ENCODE data around the gene PRDX3. TPM values are rescaled to one million over a fixed set of nuclear protein-coding genes. Genes with fewer than 3 reads are reported as not detected.
A peak's percentile ranks its signal among the peaks of the same experiment; 100 is the strongest.

PRDX3 gene
- total RNA-seq, 2 donors from 2014 or later = 153 to 173 TPM

DNA sequence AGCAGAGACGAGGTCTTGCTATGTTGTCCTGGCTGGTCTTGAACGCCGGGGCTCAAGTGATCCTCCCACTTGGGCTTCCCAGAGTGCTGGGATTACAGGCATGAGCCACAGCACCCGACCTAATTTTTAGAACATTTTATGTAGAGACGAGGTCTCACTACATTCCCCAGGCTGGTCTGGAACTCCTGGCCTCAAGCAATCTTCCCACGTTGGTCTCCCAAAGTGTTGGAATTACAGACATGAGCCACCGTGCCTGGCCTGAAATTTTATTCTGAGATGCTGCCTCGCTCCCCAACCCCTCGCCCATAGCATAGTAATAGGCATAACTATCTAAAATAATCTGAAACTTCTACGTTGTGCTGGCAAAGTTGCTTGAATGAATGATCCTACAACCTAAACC, 35.0 kb downstream of the PRDX3 start:
- DNase-seq = no peak
- H3K4me3 ChIP-seq (ENCODE audit: low read length) = no peak overlapping the region
- no peaks in the 10 kb centered on the region for H3K9me3 ChIP-seq (ENCODE audit: control insufficient read depth, low read length)
- no peak overlapping the region for H3K9ac ChIP-seq (ENCODE audit: extremely low read depth, low read length, poor library complexity, severe bottlenecking)
- H3K27ac ChIP-seq (ENCODE audit: low read depth, low read length) = no peak overlapping the region
- H3K27me3 ChIP-seq (ENCODE audit: control insufficient read depth, insufficient read depth, low read length, poor library complexity, severe bottlenecking) = no peaks in the 10 kb centered on the region
- H3K4me1 Mint-ChIP-seq = peaks cover 7% of the 10 kb centered on the region
- no peaks in the 10 kb centered on the region for H3K9me3 Mint-ChIP-seq
- no peaks in the 10 kb centered on the region for H3K27me3 Mint-ChIP-seq (ENCODE audit: insufficient read depth)
- H3K4me3 Mint-ChIP-seq = no peak overlapping the region
- H3K4me1 ChIP-seq (ENCODE audit: control insufficient read depth, insufficient read depth, low read length) = no peaks in the 10 kb centered on the region
- no peak overlapping the region for H3K27ac Mint-ChIP-seq
- WGBS, 2 experiments (ENCODE audit: insufficient coverage in 1 of 2, insufficient read length in 1 of 2) = 92 to 94% methylated on average over 9 to 10 of the region's 10 CpGs
- no peaks in the 10 kb centered on the region for H3K36me3 ChIP-seq (ENCODE audit: control insufficient read depth, insufficient read depth, low read length)
- TF ChIP-seq, protein P1, sequence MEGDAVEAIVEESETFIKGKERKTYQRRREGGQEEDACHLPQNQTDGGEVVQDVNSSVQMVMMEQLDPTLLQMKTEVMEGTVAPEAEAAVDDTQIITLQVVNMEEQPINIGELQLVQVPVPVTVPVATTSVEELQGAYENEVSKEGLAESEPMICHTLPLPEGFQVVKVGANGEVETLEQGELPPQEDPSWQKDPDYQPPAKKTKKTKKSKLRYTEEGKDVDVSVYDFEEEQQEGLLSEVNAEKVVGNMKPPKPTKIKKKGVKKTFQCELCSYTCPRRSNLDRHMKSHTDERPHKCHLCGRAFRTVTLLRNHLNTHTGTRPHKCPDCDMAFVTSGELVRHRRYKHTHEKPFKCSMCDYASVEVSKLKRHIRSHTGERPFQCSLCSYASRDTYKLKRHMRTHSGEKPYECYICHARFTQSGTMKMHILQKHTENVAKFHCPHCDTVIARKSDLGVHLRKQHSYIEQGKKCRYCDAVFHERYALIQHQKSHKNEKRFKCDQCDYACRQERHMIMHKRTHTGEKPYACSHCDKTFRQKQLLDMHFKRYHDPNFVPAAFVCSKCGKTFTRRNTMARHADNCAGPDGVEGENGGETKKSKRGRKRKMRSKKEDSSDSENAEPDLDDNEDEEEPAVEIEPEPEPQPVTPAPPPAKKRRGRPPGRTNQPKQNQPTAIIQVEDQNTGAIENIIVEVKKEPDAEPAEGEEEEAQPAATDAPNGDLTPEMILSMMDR (conservative IDR thresholded peaks at IDR 0.05) = no peak
- H3K36me3 Mint-ChIP-seq (ENCODE audit: low read depth) = peaks cover 27% of the 10 kb centered on the region

DNA sequence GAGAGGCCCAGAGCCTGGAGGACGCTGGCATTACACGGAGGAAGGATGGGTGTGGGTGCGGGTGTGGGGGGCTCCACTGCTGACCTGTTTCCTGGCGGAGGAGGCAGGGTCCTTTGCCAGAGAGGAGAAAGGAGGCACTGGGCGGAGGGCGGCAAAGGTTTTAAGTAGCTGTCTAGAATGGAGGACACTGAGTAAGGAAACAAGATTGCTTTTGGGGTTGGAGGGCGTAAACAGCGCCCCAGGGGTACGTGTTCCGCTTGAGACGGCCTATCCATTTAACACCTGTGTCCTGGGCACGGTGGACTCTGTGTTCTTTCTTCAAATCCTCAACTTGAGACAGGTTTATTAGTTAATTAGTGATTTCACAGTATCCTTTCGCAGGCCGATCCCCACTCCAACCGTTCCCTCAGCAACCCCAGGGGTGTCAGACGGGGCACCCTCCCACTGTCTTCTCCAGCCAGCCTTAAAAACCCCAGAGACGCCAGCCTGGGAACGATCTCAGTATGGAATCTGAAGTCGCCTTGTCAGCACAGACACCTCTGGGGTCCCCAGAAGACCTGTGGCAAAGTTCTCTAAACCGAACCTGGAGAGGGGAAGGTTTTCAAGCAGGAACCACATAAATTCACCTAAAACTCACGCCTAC, 37.9 kb downstream of the PRDX3 start:
- Mint-ChIP-seq H3K27me3 (ENCODE audit: insufficient read depth) (no peaks in the 10 kb centered on the region), H3K27ac (peak overlapping the region; percentile 87), H3K4me3 (no peak overlapping the region), H3K36me3 (ENCODE audit: low read depth) (peaks cover 23% of the 10 kb centered on the region), H3K4me1 (peaks cover 7% of the 10 kb centered on the region), H3K9me3 (no peaks in the 10 kb centered on the region)
- Histone ChIP-seq H3K27me3 (ENCODE audit: control insufficient read depth, insufficient read depth, low read length, poor library complexity, severe bottlenecking) (no peaks in the 10 kb centered on the region), H3K9ac (ENCODE audit: extremely low read depth, low read length, poor library complexity, severe bottlenecking) (no peak overlapping the region), H3K27ac (ENCODE audit: low read depth, low read length) (peak overlapping the region; percentile 32), H3K4me1 (ENCODE audit: control insufficient read depth, insufficient read depth, low read length) (no peaks in the 10 kb centered on the region), H3K4me3 (ENCODE audit: low read length) (no peak overlapping the region), H3K36me3 (ENCODE audit: control insufficient read depth, insufficient read depth, low read length) (peaks cover 2% of the 10 kb centered on the region), H3K9me3 (ENCODE audit: control insufficient read depth, low read length) (no peaks in the 10 kb centered on the region)
- TF ChIP-seq, protein P1 (conservative IDR thresholded peaks at IDR 0.05) = no peak
- peak; percentile 67 for DNase-seq
- WGBS, 2 experiments (ENCODE audit: insufficient coverage in 1 of 2, insufficient read length in 1 of 2) = 89 to 94% methylated on average over 12 to 20 of the region's 21 CpGs

DNA sequence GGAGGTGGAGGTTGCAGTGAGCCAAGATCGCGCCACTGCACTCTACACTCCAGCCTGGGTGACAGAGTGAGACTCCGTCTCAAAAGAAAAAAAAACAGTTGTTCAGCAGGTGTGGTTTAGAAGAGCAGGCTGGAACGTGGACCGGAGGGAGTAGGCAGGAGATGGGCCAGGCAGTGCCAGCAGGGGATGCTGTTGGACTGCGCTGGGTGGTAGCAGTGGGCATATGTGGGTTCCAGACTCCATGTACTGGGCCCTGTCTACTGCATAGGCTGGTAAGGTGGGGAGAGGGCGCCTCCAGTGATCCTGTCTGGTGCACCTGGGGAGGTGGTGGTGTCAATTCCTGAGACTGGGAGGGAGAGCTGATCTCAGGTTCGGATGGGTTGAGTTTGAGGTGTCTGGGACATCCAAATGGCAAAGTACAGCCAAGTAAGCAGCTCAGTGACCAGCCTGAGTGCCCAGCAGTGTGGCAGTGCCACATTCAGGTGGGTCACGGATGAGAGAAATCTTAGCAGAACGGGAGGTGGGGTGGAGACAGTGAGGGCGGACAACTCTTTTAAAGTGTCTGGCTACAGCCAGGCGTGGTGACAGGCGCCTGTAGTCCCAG, 39.0 kb downstream of the PRDX3 start:
- H3K9ac ChIP-seq (ENCODE audit: extremely low read depth, low read length, poor library complexity, severe bottlenecking) = no peak overlapping the region
- no peaks in the 10 kb centered on the region for H3K4me1 ChIP-seq (ENCODE audit: control insufficient read depth, insufficient read depth, low read length)
- no peak overlapping the region for H3K4me3 ChIP-seq (ENCODE audit: low read length)
- DNase-seq = peak; percentile 86
- H3K9me3 ChIP-seq (ENCODE audit: control insufficient read depth, low read length) = no peaks in the 10 kb centered on the region
- peaks cover 9% of the 10 kb centered on the region for H3K36me3 ChIP-seq (ENCODE audit: control insufficient read depth, insufficient read depth, low read length)
- Mint-ChIP-seq H3K27ac (peak overlapping the region; percentile 57), H3K4me3 (no peak overlapping the region), H3K36me3 (ENCODE audit: low read depth) (peaks cover 27% of the 10 kb centered on the region), H3K4me1 (peaks cover 7% of the 10 kb centered on the region), H3K27me3 (ENCODE audit: insufficient read depth) (no peaks in the 10 kb centered on the region), H3K9me3 (no peaks in the 10 kb centered on the region)
- TF ChIP-seq, protein P1 (conservative IDR thresholded peaks at IDR 0.05) = peak; percentile 83
- no peaks in the 10 kb centered on the region for H3K27me3 ChIP-seq (ENCODE audit: control insufficient read depth, insufficient read depth, low read length, poor library complexity, severe bottlenecking)
- WGBS, 2 experiments (ENCODE audit: insufficient coverage in 1 of 2, insufficient read length in 1 of 2) = 89 to 93% methylated on average over 11 to 13 of the region's 13 CpGs
- no peak overlapping the region for H3K27ac ChIP-seq (ENCODE audit: low read depth, low read length)
